GM12873 (cell line): ENCODE results near the gene KRTAP12-4.

ENCODE experiments used
- CTCF ChIP-seq: IDR thresholded peaks from 2 replicates; pipeline ENCODE4 v1.5.1; 2012; ENCODE audit warnings: low read depth, mild to moderate bottlenecking, moderate library complexity, low read length, control low read depth; ENCODE audit not compliant: insufficient read depth; ENCODE audit errors: missing control alignments

KRTAP12-4 gene

DNA sequence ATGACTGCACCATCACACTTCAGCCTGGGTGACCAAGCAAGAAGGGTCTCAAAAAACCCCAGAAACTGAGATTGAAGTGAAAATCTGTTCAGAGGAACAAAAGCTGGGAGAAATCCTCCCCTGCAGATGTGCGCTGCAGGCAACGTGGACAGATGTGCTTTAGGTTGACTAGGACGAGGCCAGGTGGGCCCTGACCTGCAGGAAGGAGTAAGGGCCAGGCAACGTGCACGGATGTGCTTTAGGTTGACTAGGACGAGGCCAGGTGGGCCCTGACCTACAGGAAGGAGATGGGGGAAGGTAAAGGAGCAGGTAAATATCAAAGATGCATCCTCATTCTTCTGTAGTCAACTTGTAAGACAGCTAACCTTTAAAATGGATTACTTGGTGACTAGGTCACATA is 30.0 kb upstream of the KRTAP12-4 start:
- no peak for TF ChIP-seq CTCF

DNA sequence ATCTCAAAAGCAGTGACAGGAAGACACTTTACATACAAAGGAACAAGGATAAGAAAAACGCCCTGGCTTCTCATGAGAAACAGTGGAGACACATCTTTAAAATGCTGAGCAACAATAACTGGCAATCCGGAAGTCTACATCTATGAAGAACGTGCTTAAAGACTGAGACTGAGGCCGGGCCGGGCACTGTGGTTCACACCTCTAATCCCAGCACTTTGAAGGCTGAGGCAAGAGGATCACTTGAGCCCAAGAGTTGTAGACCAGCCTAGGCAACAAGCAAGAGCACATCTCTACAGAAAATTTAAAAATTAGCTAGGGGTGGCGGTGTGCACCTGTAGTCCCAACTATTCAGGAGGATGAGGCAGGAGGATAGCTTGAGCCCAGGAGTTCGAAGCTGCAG is 29.6 kb upstream of the KRTAP12-4 start:
- TF ChIP-seq CTCF = no peak

GRCh38 chr21:44682580-44683151 is 28.2 kb upstream of the KRTAP12-4 start:
- no peak for TF ChIP-seq CTCF

DNA sequence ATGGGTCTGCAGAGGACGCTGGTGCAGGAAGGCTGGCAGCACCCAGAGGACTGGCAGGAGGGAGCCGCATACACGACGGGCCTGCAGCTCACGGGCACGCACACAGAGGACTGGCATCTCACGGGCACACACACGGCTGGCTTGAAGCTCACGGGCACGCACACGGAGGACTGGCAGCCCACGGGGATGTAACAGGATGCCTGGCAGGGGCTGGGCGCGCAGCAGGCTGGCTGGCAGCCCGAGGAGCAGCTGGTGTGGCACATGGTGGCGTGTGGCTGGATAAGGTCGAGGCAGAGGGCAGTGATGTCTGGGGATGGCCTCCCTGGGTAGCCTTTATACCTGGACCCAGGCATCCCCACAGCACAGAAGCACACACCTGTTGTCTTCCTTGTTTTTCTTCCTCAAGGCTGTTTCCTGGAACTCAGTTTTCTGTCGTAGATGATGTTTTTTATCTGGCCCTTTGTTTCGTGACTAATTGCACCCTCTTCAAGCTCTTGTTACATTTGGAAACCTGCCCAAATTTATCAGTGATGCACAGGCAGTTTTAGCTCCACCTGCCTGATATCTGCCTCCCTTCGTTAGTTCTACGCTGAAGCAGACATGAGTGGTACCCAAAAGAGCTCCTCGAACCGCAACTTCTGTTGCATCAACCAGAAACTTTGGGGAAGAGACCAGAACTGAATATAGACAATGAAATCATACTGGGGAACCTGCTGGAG is 27.6 kb upstream of the KRTAP12-4 start, which contains the start of gene KRTAP12-1:
KRTAP12-1 (minus strand) TSS at position 303 of the 719 bp plus-strand sequence; CDS start at position 263, 40 bp downstream.
- no peak for TF ChIP-seq CTCF

DNA sequence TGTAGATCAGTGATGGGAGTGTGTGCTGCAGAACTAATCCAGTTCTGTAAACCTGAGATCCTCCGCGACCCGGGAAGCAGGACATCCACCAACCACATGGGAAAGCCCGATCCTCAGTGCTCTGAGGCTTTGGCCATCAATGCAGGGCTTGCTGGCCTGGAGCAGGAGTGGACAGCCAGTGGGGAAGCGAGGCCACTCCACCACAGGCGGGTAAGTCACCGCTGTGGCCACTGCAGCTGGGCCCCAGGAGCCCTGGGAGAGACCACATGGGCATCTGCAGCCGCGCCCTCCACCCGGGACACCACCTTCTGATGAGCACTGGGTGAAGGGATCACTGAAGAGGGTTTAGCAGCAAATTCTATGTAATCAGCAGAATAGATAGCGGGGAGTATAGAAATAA is 26.7 kb upstream of the KRTAP12-4 start:
- TF ChIP-seq CTCF = no peak

DNA sequence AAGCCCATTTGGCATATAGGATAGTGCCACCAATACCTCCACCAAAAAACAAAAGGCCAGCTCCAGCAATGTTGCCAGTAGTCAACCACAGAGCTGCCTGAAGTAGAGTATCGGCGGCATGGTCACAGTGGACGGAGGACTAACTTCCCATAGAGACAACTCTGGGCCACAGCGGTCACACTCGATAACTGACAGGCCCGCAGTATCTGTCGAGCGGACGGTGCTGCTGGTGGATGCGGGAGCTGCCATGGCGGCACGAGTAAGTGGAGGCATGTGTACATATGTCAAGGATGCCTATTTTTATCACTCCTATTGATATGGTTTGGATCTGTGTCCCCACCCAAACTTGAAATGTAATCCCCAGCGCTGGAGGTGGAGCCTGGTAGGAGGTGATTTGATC is 23.4 kb upstream of the KRTAP12-4 start:
- TF ChIP-seq CTCF = no peak

- no peak for TF ChIP-seq CTCF
These were observed 17.5 kb upstream of the KRTAP12-4 start for GRCh38 chr21:44671911-44672310.
